ENCODE results near the gene AZIN2.

AZIN2 gene

DNA sequence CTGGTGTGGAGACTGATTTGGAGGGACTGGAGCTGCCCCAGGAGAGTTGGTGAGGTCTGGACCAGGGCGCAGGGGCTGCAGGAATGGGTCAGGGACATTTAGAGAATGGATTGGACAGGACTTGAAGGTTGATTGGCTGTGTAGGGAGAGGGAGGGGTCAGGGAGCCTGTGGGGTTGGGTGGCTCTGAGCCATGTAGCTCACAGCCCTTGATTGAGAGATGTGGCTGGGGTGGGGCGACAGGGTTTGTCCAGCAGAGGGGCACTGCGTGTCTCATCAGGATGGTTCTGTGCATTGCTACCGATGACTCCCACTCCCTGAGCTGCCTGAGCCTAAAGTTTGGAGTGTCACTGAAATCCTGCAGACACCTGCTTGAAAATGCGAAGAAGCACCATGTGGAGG, 12.1 kb downstream of the AZIN2 start:
- Histone ChIP-seq H3K27me3 (ENCODE audit: low read length) (no peaks in the 10 kb centered on the region), H3K4me2 (ENCODE audit: low read depth, low read length, poor library complexity, severe bottlenecking) (no peak overlapping the region), H3K9me2 (replicated peaks; ENCODE audit: insufficient read depth, low read length) (no peaks in the 10 kb centered on the region), H3K9me3 (ENCODE audit: insufficient read depth, low read length) (no peaks in the 10 kb centered on the region), H3K79me2 (ENCODE audit: insufficient read depth, low read length) (no peaks in the 10 kb centered on the region), H2AFZ (ENCODE audit: low read depth, low read length, severe bottlenecking) (no peak overlapping the region), H4K20me1 (ENCODE audit: low read depth, low read length) (no peaks in the 10 kb centered on the region), H3K9ac (ENCODE audit: low read length) (no peak overlapping the region), H3K36me3 (ENCODE audit: low read length) (no peaks in the 10 kb centered on the region), H3K27ac (ENCODE audit: low read depth, low read length) (no peak overlapping the region), H3F3A (ENCODE audit: insufficient read depth) (no peaks in the 10 kb centered on the region), H3K4me3 (ENCODE audit: insufficient read depth, low read length, poor library complexity, severe bottlenecking) (no peak overlapping the region)
- no peak for TF ChIP-seq EZH2phosphoT487 (conservative IDR thresholded peaks at IDR 0.05; ENCODE audit: low read length)
- no peak for TF ChIP-seq CTCF (IDR thresholded peaks at IDR 0.05; ENCODE audit: insufficient read depth, low read length, poor library complexity, severe bottlenecking)

DNA sequence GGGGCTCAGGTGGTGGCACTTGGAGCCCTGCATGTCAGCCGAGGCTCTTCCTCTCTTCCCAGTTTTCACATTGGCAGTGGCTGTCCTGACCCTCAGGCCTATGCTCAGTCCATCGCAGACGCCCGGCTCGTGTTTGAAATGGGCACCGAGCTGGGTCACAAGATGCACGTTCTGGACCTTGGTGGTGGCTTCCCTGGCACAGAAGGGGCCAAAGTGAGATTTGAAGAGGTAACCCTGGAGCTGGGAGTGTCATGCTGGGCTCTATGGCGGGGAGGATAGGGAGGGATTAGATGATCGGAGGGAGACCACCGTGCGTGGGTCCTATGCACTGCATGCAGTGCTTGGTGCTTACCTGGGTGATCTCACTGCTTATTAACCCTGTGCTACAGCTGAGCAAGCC, 13.5 kb downstream of the AZIN2 start:
- Histone ChIP-seq H3K27ac (ENCODE audit: low read depth, low read length) (no peak overlapping the region), H3K36me3 (ENCODE audit: low read length) (no peaks in the 10 kb centered on the region), H4K20me1 (ENCODE audit: low read depth, low read length) (no peaks in the 10 kb centered on the region), H3K4me3 (ENCODE audit: insufficient read depth, low read length, poor library complexity, severe bottlenecking) (no peak overlapping the region), H2AFZ (ENCODE audit: low read depth, low read length, severe bottlenecking) (no peak overlapping the region), H3K27me3 (ENCODE audit: low read length) (no peaks in the 10 kb centered on the region), H3K9me3 (ENCODE audit: insufficient read depth, low read length) (no peaks in the 10 kb centered on the region), H3F3A (ENCODE audit: insufficient read depth) (no peaks in the 10 kb centered on the region), H3K4me2 (ENCODE audit: low read depth, low read length, poor library complexity, severe bottlenecking) (no peak overlapping the region), H3K9me2 (replicated peaks; ENCODE audit: insufficient read depth, low read length) (no peaks in the 10 kb centered on the region), H3K9ac (ENCODE audit: low read length) (no peak overlapping the region), H3K79me2 (ENCODE audit: insufficient read depth, low read length) (no peaks in the 10 kb centered on the region)
- TF ChIP-seq EZH2phosphoT487 (conservative IDR thresholded peaks at IDR 0.05; ENCODE audit: low read length) (no peak), CTCF (IDR thresholded peaks at IDR 0.05; ENCODE audit: insufficient read depth, low read length, poor library complexity, severe bottlenecking) (no peak)

DNA sequence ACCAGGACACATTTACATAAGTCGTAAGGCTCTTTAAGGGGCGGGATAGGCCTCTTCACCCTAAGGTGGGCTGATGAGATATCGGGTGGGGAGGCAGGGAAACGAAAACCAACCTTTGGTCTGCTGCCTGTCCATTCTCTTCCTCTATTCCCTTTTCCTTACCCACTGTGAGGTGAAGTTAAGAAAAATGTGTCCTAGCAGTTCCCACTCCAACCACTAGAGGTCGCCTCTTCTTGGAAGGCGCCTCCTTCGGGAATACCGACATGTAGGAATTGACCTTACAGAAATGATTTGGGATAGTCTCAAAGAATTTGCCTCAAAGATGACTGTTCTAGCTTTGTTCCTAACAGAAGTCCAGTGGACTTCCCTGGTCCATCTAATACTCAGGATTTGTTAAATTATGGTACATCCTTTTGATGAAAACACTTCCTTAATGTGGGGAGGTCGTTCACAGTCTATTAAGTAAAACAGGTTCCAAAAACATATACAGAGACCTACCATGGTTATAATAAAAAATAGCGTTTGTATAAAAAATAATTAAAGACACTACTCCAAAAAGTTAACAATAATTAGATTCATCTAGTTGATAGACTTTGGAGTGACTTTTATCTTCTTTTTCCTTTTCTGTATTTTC, 14.1 kb downstream of the AZIN2 start:
- no peak overlapping the region for H2AFZ ChIP-seq (ENCODE audit: low read depth, low read length, severe bottlenecking)
- no peaks in the 10 kb centered on the region for H3K9me3 ChIP-seq (ENCODE audit: insufficient read depth, low read length)
- no peaks in the 10 kb centered on the region for H3K9me2 ChIP-seq (replicated peaks; ENCODE audit: insufficient read depth, low read length)
- no peaks in the 10 kb centered on the region for H3K27me3 ChIP-seq (ENCODE audit: low read length)
- no peak overlapping the region for H3K4me2 ChIP-seq (ENCODE audit: low read depth, low read length, poor library complexity, severe bottlenecking)
- no peaks in the 10 kb centered on the region for H3K36me3 ChIP-seq (ENCODE audit: low read length)
- H3K79me2 ChIP-seq (ENCODE audit: insufficient read depth, low read length): no peaks in the 10 kb centered on the region
- H4K20me1 ChIP-seq (ENCODE audit: low read depth, low read length): no peaks in the 10 kb centered on the region
- H3K27ac ChIP-seq (ENCODE audit: low read depth, low read length): no peak overlapping the region
- H3K9ac ChIP-seq (ENCODE audit: low read length): no peak overlapping the region
- H3F3A ChIP-seq (ENCODE audit: insufficient read depth): no peaks in the 10 kb centered on the region
- no peak overlapping the region for H3K4me3 ChIP-seq (ENCODE audit: insufficient read depth, low read length, poor library complexity, severe bottlenecking)
- TF ChIP-seq CTCF (IDR thresholded peaks at IDR 0.05; ENCODE audit: insufficient read depth, low read length, poor library complexity, severe bottlenecking): peak; percentile 99
- no peak for TF ChIP-seq EZH2phosphoT487 (conservative IDR thresholded peaks at IDR 0.05; ENCODE audit: low read length)

All from SU-DHL-6 (cell line).